SK-N-SH (cell line): ENCODE data around the gene STAMBP. TPM values are rescaled to one million over a fixed set of nuclear protein-coding genes. Genes with fewer than 3 reads are reported as not detected.

Source experiments
- CTCF ChIA-PET: fragments of 300-600, 350-600 bp; formaldehyde crosslinking; extraction: SDS; loops from one replicate; lab custom pipeline; 2021; lab: Yijun Ruan, JAX
- POLR2A ChIA-PET: fragments of 350-600 bp; sonication (Branson Sonifier 250); formaldehyde crosslinking; extraction: SDS; loops from one replicate; lab custom pipeline; 2020; ENCODE audit warnings: antibody characterized with exemption, inconsistent platforms; lab: Yijun Ruan, JAX
- DNase-seq: peaks from one replicate; pipeline ENCODE4 v3.0.0; 2012
- H2AFZ ChIP-seq: fragments of 200-600 bp; sonication (generic); 2 replicates; pipeline ENCODE4 v1.8.1; 2016; ENCODE audit warnings: antibody characterized with exemption, mild to moderate bottlenecking, low read depth
- H3F3A ChIP-seq: fragments of 200-600 bp; sonication (generic); replicated peaks from 2 replicates; pipeline ENCODE3; 2016; ENCODE audit warnings: antibody characterized with exemption, mild to moderate bottlenecking; ENCODE audit not compliant: insufficient read depth
- H3K27ac ChIP-seq, 2 experiments: fragments of 200-500 bp in 1 of 2; fragments of 200-600 bp in 1 of 2; sonication (Bioruptor generic) in 1 of 2; sonication (generic), shearing (Covaris generic) in 1 of 2; 2 replicates each; pipeline versions ENCODE4 v1.5.1 to v1.6.1; 2014 to 2016; ENCODE audit warnings: low read depth in 2 of 2, inconsistent platforms in 1 of 2, low read length in 1 of 2, mild to moderate bottlenecking in 1 of 2, mixed read lengths in 1 of 2
- H3K27me3 ChIP-seq: fragments of 200-600 bp; sonication (generic), shearing (Covaris generic); 2 replicates; pipeline ENCODE4 v1.6.1; 2016; ENCODE audit warnings: mixed run types; ENCODE audit not compliant: insufficient read depth
- H3K36me3 ChIP-seq, 2 experiments: fragments of 200-500 bp in 1 of 2; fragments of 200-600 bp in 1 of 2; sonication (Bioruptor generic) in 1 of 2; sonication (generic) in 1 of 2; replicated peaks in 1 of 2; 2 replicates each; pipeline versions ENCODE3 to v1.5.1; 2014 to 2016; ENCODE audit warnings: low read length in 1 of 2, mild to moderate bottlenecking in 1 of 2; ENCODE audit not compliant: insufficient read depth in 2 of 2, control insufficient read depth in 1 of 2
- H3K4me1 ChIP-seq, 2 experiments: fragments of 200-500 bp in 1 of 2; fragments of 200-600 bp in 1 of 2; sonication (Bioruptor generic) in 1 of 2; sonication (generic), shearing (Covaris generic) in 1 of 2; 2 replicates each; pipeline versions ENCODE4 v1.5.1 to v1.6.1; 2014 to 2016; ENCODE audit warnings: low read depth in 1 of 2, low read length in 1 of 2, mixed run types in 1 of 2; ENCODE audit not compliant: insufficient read depth in 2 of 2, control insufficient read depth in 1 of 2
- H3K4me2 ChIP-seq: fragments of 200-600 bp; sonication (generic), shearing (Covaris generic); 2 replicates; pipeline ENCODE4 v1.6.1; 2017; ENCODE audit warnings: mixed run types
- H3K4me3 ChIP-seq, 2 experiments: fragments of 200-500 bp in 1 of 2; fragments of 200-600 bp in 1 of 2; sonication (Bioruptor generic) in 1 of 2; sonication (generic), shearing (Covaris generic) in 1 of 2; 2 replicates each; pipeline versions ENCODE4 v1.5.1 to v1.8.1; 2014 to 2016; ENCODE audit warnings: low read depth in 2 of 2, inconsistent platforms in 1 of 2, low read length in 1 of 2, mild to moderate bottlenecking in 1 of 2, mixed read lengths in 1 of 2, moderate library complexity in 1 of 2
- H3K79me2 ChIP-seq: fragments of 200-600 bp; sonication (generic); 2 replicates; pipeline ENCODE4 v1.8.1; 2017; ENCODE audit warnings: mild to moderate bottlenecking; ENCODE audit not compliant: insufficient read depth
- H3K9ac ChIP-seq: fragments of 200-600 bp; sonication (generic); 2 replicates; pipeline ENCODE4 v1.6.1; 2017; ENCODE audit warnings: mixed run types
- H3K9me2 ChIP-seq: fragments of 200-600 bp; sonication (generic); 2 replicates; pipeline ENCODE4 v1.6.1; 2017; ENCODE audit warnings: mixed run types
- H3K9me3 ChIP-seq: fragments of 200-600 bp; sonication (generic); 2 replicates; pipeline ENCODE4 v1.6.1; 2017; ENCODE audit warnings: mixed run types, mild to moderate bottlenecking, moderate library complexity
- H4K20me1 ChIP-seq: fragments of 200-600 bp; sonication (generic); 2 replicates; pipeline ENCODE4 v1.6.1; 2017; ENCODE audit warnings: mild to moderate bottlenecking, mixed run types; ENCODE audit not compliant: insufficient read depth
- CHD2 ChIP-seq: fragments of 150-350 bp; IDR thresholded peaks from 2 replicates; pipeline ENCODE4 v1.6.1; 2018; ENCODE audit warnings: low read length; ENCODE audit not compliant: partially characterized antibody
- ELF1 ChIP-seq: IDR thresholded peaks from 2 replicates; pipeline ENCODE4 v1.4.0; 2012
- EP300 ChIP-seq, 2 experiments: IDR thresholded peaks; 2 replicates each; pipeline versions ENCODE4 v1.4.0 to v1.6.1; 2012; ENCODE audit warnings: borderline replicate concordance in 1 of 2, low read depth in 1 of 2, low read length in 1 of 2
- EZH2phosphoT487 ChIP-seq: fragments of 200-600 bp; sonication (generic); IDR thresholded peaks from 2 replicates; pipeline ENCODE4 v1.6.1; 2017; ENCODE audit warnings: low read depth, mixed run types, mild to moderate bottlenecking, antibody characterized with exemption, moderate library complexity, borderline replicate concordance
- FOSL2 ChIP-seq: IDR thresholded peaks from 2 replicates; pipeline ENCODE4 v1.4.0; 2012; ENCODE audit warnings: low read depth, mild to moderate bottlenecking, moderate library complexity, borderline replicate concordance
- FOXJ3 ChIP-seq: sonication (generic); formaldehyde crosslinking; IDR thresholded peaks from 2 replicates; pipeline ENCODE4 v1.5.1; 2020; ENCODE audit warnings: mild to moderate bottlenecking, missing genetic modification reagents
- FOXM1 ChIP-seq: IDR thresholded peaks from 2 replicates; pipeline ENCODE4 v1.4.0; 2012; ENCODE audit warnings: low read depth, mild to moderate bottlenecking
- GABPA ChIP-seq: IDR thresholded peaks from 2 replicates; pipeline ENCODE4 v1.4.0; 2012; ENCODE audit warnings: low read depth, mild to moderate bottlenecking
- GATA2 ChIP-seq: sonication (generic); formaldehyde crosslinking; IDR thresholded peaks from 2 replicates; pipeline ENCODE4 v1.5.0; 2020; ENCODE audit warnings: mild to moderate bottlenecking, missing genetic modification reagents
- JUND ChIP-seq: IDR thresholded peaks from 2 replicates; pipeline ENCODE4 v1.4.0; 2012
- MEF2A ChIP-seq: IDR thresholded peaks from 2 replicates; pipeline ENCODE4 v1.4.0; 2012; ENCODE audit warnings: low read depth, borderline replicate concordance
- MXI1 ChIP-seq: IDR thresholded peaks from 2 replicates; pipeline ENCODE4 v1.6.1; 2012; ENCODE audit warnings: mild to moderate bottlenecking, low read depth, low read length, improper control_type of control experiment
- NFIC ChIP-seq: IDR thresholded peaks from 2 replicates; pipeline ENCODE4 v1.4.0; 2012; ENCODE audit warnings: borderline replicate concordance
- NRF1 ChIP-seq: IDR thresholded peaks from 2 replicates; pipeline ENCODE4 v1.6.1; 2012; ENCODE audit warnings: low read depth, mild to moderate bottlenecking, low read length
- RCOR1 ChIP-seq: fragments of 150-350 bp; IDR thresholded peaks from 2 replicates; pipeline ENCODE4 v1.6.1; 2017; ENCODE audit warnings: antibody characterized with exemption, low read length
- RFX5 ChIP-seq: IDR thresholded peaks from 2 replicates; pipeline ENCODE4 v1.6.1; 2012; ENCODE audit warnings: mild to moderate bottlenecking, improper control_type of control experiment, low read length
- RXRA ChIP-seq: IDR thresholded peaks from 2 replicates; pipeline ENCODE4 v1.4.0; 2012; ENCODE audit warnings: low read depth, mild to moderate bottlenecking, borderline replicate concordance
- SIN3A ChIP-seq: IDR thresholded peaks from 2 replicates; pipeline ENCODE4 v1.6.1; 2012; ENCODE audit warnings: low read depth, mild to moderate bottlenecking, low read length, moderate library complexity, borderline replicate concordance
- TCF12 ChIP-seq: IDR thresholded peaks from 2 replicates; pipeline ENCODE4 v1.4.0; 2012
- TEAD4 ChIP-seq: IDR thresholded peaks from 2 replicates; pipeline ENCODE4 v1.4.0; 2012; ENCODE audit warnings: mild to moderate bottlenecking, borderline replicate concordance; ENCODE audit not compliant: insufficient read depth
- YY1 ChIP-seq: IDR thresholded peaks from 2 replicates; pipeline ENCODE4 v1.4.0; 2012; ENCODE audit warnings: low read depth, mild to moderate bottlenecking
- WGBS: methylation state at CpG from one replicate; pipeline ENCODE4 v1.1.6; 2017; ENCODE audit warnings: low lambda C conversion rate; 5-methylcytosine and 5-hydroxymethylcytosine counted together
- polyA plus RNA-seq, 3 experiments: library from polyadenylated mRNA; depleted of rRNA; stranded (reverse); fragments of >200 nt; gene quantifications; 2 replicates each; pipeline ENCODE4 v1.2.3, GENCODE V29; 2012
- TF ChIP-seq, protein P1 (sequence below): IDR thresholded peaks from 2 replicates; pipeline ENCODE4; 2012
- TF ChIP-seq, protein P2 (sequence below): fragments of 150-350 bp; IDR thresholded peaks from 2 replicates; pipeline ENCODE4 v1.6.1; 2016; ENCODE audit warnings: mild to moderate bottlenecking, low read depth, low read length
- TF ChIP-seq, protein P3 (sequence below): fragments of 200-600 bp; sonication (generic); IDR thresholded peaks from 2 replicates; pipeline ENCODE4 v1.6.1; 2017; ENCODE audit warnings: antibody characterized with exemption, mild to moderate bottlenecking, moderate library complexity

The STAMBP gene
- polyA plus RNA-seq, 1 of the 3 experiments (the other 2 are of a cell fraction), result 42.2 TPM

- H3K36me3 ChIP-seq, result no peaks in the 10 kb centered on the region
- H2AFZ ChIP-seq, result no peak overlapping the region
- H3K4me3 ChIP-seq, result no peak overlapping the region
- TF ChIP-seq EZH2phosphoT487, result no peak
- TF ChIP-seq RFX5, result no peak
- no peak for TF ChIP-seq YY1
- TF ChIP-seq GABPA, result no peak
- no peak for TF ChIP-seq SIN3A
- TF ChIP-seq JUND, result no peak
- no peak for TF ChIP-seq MEF2A
- TF ChIP-seq RXRA, result no peak
- TF ChIP-seq TCF12, result no peak
- no peak for TF ChIP-seq TEAD4
- no peak for TF ChIP-seq CHD2
- no peak for TF ChIP-seq FOXJ3
- no peak for TF ChIP-seq NRF1
- TF ChIP-seq RCOR1, result no peak
- TF ChIP-seq, protein P1, sequence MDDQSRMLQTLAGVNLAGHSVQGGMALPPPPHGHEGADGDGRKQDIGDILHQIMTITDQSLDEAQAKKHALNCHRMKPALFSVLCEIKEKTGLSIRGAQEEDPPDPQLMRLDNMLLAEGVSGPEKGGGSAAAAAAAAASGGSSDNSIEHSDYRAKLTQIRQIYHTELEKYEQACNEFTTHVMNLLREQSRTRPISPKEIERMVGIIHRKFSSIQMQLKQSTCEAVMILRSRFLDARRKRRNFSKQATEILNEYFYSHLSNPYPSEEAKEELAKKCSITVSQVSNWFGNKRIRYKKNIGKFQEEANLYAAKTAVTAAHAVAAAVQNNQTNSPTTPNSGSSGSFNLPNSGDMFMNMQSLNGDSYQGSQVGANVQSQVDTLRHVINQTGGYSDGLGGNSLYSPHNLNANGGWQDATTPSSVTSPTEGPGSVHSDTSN, result no peak
- TF ChIP-seq FOSL2, result no peak
- TF ChIP-seq ELF1, result no peak
- TF ChIP-seq EP300 (IDR thresholded peaks at IDR 0.05; ENCODE audit: borderline replicate concordance in 1 of 2, low read depth in 1 of 2, low read length in 1 of 2), result no peak
- TF ChIP-seq, all 33 proteins: peak for 0
- CTCF ChIA-PET, result no interaction called here
- H3K9me2 ChIP-seq, result no peaks in the 10 kb centered on the region
- no peaks in the 10 kb centered on the region; the same call in 1 of the 2 replicates for H3K27me3 ChIP-seq
- WGBS, result 65% methylated on average over 2 of the region's 2 CpGs
- no peak overlapping the region for H3K27ac ChIP-seq
- H4K20me1 ChIP-seq, result no peaks in the 10 kb centered on the region
- DNase-seq, result no peak
- POLR2A ChIA-PET, result no interaction called here
- H3K9me3 ChIP-seq, result no peaks in the 10 kb centered on the region
- H3K4me2 ChIP-seq, result no peak overlapping the region
- no peaks in the 10 kb centered on the region for H3F3A ChIP-seq
- no peaks in the 10 kb centered on the region for H3K4me1 ChIP-seq
- H3K9ac ChIP-seq, result no peak overlapping the region
- no peaks in the 10 kb centered on the region for H3K79me2 ChIP-seq
Measured at GRCh38 chr2:73888388-73888787, 59.6 kb downstream of the STAMBP start.

DNA sequence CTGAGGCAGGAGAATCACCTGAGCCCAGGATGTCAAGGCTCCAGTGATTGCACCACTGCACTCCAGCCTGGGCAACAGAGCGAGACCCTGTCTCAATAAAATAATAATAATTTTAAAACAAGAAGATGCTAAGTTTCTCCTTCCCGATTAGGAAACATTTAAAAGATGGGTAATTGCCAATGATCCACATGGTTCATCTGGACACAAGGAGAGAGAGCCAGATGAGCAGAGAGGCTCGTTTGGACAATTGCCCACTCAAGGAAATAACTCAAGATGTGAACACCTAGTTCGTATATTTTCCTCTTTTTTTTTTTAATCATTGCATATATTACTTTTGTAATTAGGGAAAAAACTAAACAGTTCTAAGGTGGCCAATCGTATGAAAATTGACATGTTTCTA is 60.4 kb downstream of the STAMBP start:
- H4K20me1 ChIP-seq, result no peaks in the 10 kb centered on the region
- H3K36me3 ChIP-seq, result no peaks in the 10 kb centered on the region
- ChIA-PET CTCF (no interaction called here), POLR2A (no interaction called here)
- no peak overlapping the region for H2AFZ ChIP-seq
- no peaks in the 10 kb centered on the region for H3K9me3 ChIP-seq
- no peak overlapping the region for H3K27ac ChIP-seq
- no peak overlapping the region for H3K9ac ChIP-seq
- no peaks in the 10 kb centered on the region for H3K79me2 ChIP-seq
- no peaks in the 10 kb centered on the region for H3K9me2 ChIP-seq
- no peak for DNase-seq
- H3K27me3 ChIP-seq, result no peaks in the 10 kb centered on the region; the same call in 1 of the 2 replicates
- H3K4me3 ChIP-seq, result no peak overlapping the region
- H3F3A ChIP-seq, result no peaks in the 10 kb centered on the region
- WGBS, result 69% methylated on average over 5 of the region's 5 CpGs
- H3K4me1 ChIP-seq, result no peaks in the 10 kb centered on the region
- H3K4me2 ChIP-seq, result no peak overlapping the region
- TF ChIP-seq GATA2 (CRISPR knock-in tag) (no peak), FOXM1 (no peak), JUND (no peak), MEF2A (no peak), EP300 (IDR thresholded peaks at IDR 0.05; ENCODE audit: borderline replicate concordance in 1 of 2, low read depth in 1 of 2, low read length in 1 of 2) (no peak), NFIC (no peak), YY1 (no peak), MXI1 (no peak)
- TF ChIP-seq, protein P2, sequence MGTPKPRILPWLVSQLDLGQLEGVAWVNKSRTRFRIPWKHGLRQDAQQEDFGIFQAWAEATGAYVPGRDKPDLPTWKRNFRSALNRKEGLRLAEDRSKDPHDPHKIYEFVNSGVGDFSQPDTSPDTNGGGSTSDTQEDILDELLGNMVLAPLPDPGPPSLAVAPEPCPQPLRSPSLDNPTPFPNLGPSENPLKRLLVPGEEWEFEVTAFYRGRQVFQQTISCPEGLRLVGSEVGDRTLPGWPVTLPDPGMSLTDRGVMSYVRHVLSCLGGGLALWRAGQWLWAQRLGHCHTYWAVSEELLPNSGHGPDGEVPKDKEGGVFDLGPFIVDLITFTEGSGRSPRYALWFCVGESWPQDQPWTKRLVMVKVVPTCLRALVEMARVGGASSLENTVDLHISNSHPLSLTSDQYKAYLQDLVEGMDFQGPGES, result no peak
- TF ChIP-seq, protein P1, result no peak
- TF ChIP-seq, protein P3, sequence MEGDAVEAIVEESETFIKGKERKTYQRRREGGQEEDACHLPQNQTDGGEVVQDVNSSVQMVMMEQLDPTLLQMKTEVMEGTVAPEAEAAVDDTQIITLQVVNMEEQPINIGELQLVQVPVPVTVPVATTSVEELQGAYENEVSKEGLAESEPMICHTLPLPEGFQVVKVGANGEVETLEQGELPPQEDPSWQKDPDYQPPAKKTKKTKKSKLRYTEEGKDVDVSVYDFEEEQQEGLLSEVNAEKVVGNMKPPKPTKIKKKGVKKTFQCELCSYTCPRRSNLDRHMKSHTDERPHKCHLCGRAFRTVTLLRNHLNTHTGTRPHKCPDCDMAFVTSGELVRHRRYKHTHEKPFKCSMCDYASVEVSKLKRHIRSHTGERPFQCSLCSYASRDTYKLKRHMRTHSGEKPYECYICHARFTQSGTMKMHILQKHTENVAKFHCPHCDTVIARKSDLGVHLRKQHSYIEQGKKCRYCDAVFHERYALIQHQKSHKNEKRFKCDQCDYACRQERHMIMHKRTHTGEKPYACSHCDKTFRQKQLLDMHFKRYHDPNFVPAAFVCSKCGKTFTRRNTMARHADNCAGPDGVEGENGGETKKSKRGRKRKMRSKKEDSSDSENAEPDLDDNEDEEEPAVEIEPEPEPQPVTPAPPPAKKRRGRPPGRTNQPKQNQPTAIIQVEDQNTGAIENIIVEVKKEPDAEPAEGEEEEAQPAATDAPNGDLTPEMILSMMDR, result no peak
